Jurkat, Clone E6-1 (cell line): ENCODE results near the gene CERS5.

ENCODE experiments used
- DNase-seq: peaks from one replicate; pipeline ENCODE4 v3.0.0-alpha.2; 2011; ENCODE audit warnings: low read depth, low spot score
- H3K4me3 ChIP-seq: 2 replicates; pipeline ENCODE4 v1.5.1; 2011; ENCODE audit warnings: mild to moderate bottlenecking, low read length, control low read depth, moderate library complexity

The CERS5 gene

DNA sequence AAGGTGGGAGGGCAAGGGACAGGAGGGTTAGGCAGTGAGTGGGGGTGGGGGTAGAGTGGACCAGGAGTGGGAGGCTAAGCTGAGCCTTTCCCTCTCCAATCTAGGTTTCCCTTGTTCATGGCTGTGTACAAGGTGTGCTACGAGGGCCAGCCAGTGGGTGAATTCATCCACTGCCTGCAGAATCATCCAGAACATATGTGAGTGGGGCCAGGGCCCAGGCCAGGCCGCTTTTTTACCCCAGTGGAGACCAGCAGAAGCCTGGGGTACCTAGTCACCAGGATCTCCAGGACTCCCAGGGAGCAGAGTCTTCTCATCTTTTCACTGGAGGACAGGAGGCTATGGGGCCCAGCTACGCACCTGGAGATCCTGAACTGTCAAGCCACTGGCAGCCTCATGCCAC is 57.9 kb downstream of the CERS5 start:
- DNase-seq = no peak
- no peak overlapping the region for H3K4me3 ChIP-seq

DNA sequence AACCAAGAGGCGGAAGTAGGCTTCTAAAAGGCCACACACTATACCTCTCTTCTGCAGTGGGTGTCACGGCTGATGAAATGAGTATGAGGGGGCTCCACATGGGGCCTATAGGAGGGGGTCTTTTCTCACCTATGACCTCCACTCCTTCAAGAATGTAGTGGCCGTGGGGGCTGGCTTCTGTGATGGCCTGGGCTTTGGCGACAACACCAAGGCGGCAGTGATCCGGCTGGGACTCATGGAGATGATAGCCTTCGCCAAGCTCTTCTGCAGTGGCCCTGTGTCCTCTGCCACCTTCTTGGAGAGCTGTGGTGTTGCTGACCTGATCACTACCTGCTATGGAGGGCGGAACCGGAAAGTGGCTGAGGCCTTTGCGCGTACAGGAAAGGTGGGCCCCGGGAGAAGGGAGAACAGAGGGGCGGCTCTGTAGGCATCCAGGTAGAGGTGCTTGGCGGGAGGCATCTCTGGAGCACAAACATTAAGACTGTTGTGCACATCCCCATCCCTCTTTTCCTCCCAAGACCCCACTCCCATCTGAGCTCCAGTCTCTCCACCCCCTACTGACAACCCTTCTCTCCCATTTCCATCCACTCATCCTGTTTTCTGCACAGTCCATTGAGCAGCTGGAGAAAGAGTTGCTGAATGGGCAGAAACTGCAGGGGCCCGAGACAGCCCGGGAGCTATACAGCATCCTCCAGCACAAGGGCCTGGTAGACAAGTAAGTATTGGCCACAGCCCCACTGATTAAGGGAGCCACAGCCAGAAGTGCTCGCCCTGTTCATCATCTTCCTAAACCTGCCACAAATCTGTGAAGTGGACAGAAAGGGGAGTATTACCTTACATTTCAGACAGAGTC is 59.5 kb downstream of the CERS5 start:
- no peak overlapping the region for H3K4me3 ChIP-seq
- DNase-seq = no peak

DNA sequence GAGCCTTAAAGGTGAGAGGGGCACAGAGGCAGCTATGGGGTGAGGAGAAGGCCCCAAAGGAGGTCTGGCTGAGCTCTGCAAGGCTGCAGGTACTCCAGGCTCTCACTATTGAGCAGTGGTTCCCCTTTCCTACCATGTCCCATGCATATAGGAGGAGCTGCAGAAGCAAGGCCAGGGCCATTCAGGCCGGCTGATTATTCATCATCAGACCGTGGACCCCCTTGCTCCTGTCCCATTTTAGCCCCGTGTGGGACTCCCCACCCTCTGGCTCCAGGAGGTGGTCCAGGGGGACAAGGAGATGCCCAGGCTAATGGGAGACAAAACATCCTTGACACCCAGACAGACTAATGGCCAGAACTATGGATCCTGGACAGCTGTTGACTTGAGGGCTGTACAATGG is 60.3 kb downstream of the CERS5 start:
- no peak for DNase-seq

DNA sequence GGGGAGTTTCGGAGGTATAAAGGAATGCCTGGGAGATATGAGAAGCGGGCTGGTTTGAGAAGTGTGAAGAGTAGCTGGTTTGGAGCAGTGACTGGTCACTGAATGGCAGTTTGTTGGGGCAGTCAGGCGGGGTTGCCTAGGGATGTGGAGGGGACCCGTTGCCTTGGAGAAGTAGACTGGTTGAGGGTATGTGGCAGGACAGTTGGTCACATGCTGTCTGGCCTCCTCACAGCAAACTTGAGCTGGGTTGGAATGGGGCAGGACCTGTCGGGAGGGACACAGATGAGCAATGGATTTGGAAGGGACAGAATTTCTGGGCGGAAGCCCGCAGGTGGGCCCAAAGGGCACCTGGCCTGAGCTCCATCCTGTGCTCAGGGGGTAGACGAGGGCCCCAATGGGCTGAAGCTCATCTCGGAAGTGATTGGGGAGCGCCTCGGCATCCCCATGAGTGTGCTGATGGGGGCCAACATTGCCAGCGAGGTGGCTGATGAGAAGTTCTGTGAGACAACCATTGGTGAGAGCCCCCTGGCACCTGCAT is 61.2 kb downstream of the CERS5 start:
- no peak for DNase-seq
- H3K4me3 ChIP-seq = no peak overlapping the region

More for the DNA sequence above, 60.3 kb downstream of the CERS5 start:
- H3K4me3 ChIP-seq = no peak overlapping the region

DNA sequence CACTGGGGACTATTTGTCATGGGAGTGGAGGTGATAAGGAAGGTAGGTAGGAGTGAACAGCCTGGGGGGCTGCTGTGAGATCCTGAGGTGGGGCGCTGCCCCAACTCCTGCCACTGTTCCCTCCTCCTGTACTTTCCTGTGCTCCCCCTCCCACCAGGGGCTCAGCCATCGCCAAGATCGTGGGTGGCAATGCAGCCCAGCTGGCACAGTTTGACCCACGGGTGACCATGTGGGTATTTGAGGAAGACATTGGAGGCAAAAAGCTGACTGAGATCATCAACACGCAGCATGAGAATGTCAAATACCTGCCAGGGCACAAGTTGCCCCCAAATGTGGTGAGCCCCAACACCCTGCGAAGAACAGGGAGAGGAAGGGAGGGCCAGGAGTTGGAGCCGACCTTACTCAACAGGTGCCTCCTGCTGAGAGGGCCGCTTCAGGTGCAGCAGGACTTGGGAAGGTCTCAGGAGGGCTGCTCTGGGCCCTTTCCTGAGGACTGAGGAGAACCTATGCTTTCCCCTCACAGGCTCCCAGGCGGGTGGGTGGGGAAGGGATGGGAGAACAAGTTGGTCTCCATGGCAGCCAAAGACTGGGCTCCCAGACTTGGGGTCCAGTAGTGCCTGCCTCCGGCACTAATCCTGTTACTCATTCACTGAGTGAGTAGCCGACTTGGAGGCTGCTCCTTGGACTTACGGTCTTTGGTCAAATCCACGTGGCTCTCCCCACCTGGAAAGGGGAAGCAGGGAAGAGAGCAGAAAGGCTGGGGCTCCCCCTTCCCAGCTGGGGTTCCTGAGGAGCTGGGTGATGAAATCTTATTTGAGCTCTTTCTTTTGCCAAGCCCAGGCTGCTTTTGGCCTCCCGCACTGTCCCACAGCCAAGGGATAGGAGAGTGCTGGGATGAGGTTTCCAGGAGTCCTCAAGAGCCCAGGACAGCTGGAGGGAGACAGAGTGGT is 62.5 kb downstream of the CERS5 start:
- H3K4me3 ChIP-seq = no peak overlapping the region
- DNase-seq = no peak

DNA sequence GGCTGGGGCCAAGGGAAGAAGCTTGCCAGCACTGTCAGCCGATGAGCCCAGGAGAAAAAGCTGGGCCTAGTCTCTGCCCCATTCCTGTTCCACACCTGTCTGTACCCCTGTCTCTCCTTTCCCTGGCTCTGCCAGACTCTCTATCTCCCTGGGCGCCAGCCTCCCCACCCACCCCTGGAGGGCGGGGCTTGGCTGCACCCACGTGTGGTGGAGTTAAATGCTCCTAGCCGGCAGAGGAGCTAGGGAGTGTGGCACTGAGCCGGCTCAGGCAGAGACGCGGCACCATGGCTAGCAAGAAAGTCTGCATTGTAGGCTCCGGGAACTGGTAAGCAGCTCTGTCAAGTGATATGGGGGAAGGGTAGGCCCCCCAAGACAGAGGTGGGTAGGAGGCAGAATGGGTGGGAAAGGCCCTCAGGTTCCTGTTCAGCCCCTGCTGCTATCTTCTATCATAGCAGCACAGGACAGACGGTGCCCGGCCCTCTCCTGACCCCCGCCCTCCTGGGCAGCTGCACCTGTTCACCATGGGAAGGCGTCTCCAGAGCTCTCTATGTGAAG is 63.3 kb downstream of the CERS5 start, which contains the start of gene GPD1:
Gene GPD1 (plus strand): TSS at position 242 of the 555 bp plus-strand sequence. CDS start 43 bp downstream, at position 285.
- DNase-seq = no peak
- H3K4me3 ChIP-seq = no peak within 1 kb of the TSS

DNA sequence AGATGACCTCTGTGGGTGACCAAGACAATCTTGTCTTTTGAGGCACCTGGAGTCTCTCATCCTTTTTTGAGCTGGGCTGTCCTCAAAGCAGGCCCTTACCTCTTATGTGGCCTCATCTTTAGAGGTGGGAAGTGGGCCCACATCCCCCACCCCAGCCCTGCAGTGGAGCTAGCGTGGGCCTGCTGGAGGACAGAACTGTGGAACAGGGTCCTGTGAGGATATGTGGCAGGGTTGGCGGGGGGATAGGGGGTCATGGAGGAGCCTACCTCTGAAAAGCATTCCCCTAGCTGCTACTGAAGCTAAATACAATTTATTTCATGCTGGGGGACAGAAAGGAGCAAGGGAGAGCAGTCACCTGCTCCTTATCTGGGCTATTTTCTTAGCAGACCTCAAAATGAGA is 63.8 kb downstream of the CERS5 start:
- no peak overlapping the region for H3K4me3 ChIP-seq
- no peak for DNase-seq

DNA sequence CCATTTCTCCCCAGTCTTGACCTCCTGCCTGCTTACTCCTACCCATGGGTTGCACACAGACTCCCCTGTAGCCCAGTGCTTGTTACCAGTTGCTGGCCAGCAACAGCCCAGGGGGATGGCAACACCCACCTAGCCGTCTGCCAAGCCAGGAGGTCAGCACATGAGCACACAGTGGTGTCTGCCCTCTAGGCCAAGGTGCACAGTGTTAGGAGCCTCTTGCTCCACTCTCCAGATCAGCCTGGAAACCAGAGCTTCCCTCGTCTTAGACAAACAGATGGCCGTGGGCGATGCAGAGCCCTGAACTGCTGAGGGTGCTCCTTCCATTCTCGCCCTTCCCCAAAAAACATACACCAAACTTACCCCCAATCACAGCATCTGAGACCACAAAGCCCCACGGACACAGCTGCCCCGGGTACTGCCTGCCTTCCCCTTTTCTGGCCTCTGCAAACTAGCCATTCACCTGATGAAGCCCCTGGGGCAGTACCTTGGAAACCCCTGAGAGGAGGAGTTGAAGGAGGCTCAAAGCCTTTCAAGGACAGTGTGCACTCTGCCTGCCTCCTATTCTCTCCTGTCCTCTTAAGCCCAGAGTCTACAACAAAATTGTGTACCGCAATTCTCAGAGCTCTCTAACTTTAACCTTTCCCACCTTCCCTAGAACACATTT is 64.4 kb downstream of the CERS5 start:
- no peak overlapping the region for H3K4me3 ChIP-seq
- no peak for DNase-seq

DNA sequence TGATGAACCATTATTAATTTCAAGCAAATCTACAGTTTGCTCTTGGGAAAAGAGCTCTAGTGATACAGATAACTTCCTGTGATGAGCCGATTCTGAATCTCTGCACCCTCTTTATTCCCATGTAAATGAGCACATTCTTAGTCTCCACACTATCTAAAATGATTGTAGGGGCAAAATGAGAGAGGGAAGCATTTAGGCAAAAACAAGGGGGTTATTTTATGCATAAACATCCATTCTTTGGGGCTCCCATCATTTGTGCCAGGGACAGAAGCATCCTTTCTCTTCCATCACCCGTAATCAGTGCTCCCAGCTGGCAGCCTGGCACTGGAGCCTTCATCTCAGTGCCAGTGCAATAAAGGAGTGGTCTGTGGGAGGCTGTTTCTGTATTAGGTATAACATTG is 65.0 kb downstream of the CERS5 start:
- no peak for DNase-seq

DNA sequence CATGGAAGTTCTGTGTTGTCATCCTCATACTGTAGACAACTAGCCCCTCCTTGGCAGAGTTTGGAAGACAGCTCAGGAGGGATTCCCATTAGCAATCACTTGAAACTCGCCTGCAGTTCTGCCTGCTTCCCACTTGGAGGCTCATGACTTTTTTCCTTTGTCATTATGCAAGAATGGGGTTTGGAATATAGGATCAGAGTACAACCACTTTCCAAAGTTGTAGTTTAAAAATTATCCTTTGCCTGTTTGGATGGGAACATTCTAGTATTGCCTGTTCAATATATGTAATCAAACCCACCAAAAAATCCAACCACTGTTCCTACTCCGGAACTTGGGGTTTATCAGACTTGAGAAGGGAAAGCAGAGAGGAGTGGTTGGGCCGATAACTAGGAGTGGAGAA is 65.5 kb downstream of the CERS5 start:
- DNase-seq = no peak
- H3K4me3 ChIP-seq = no peak overlapping the region

More for the DNA sequence above, 65.0 kb downstream of the CERS5 start:
- no peak overlapping the region for H3K4me3 ChIP-seq

DNA sequence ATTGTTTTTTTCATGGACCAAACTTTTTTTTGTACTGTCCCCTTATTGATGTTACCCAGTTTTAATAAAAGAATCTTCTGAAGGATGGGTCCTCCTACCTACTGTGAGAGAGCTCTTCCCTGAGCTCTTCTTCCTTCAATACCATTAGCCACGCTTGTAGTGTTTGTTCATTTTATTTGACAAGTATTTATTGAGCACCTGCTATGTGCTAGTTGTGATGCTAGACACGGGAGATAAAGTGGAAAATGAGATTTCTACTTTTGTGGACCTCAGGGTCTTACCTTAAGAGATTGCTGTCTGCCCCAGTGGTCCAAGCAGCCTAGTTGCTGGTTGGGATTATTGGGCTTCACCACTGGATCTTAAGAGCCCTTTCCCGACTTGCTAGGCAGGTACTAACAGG is 66.6 kb downstream of the CERS5 start:
- H3K4me3 ChIP-seq = no peak overlapping the region
- no peak for DNase-seq

DNA sequence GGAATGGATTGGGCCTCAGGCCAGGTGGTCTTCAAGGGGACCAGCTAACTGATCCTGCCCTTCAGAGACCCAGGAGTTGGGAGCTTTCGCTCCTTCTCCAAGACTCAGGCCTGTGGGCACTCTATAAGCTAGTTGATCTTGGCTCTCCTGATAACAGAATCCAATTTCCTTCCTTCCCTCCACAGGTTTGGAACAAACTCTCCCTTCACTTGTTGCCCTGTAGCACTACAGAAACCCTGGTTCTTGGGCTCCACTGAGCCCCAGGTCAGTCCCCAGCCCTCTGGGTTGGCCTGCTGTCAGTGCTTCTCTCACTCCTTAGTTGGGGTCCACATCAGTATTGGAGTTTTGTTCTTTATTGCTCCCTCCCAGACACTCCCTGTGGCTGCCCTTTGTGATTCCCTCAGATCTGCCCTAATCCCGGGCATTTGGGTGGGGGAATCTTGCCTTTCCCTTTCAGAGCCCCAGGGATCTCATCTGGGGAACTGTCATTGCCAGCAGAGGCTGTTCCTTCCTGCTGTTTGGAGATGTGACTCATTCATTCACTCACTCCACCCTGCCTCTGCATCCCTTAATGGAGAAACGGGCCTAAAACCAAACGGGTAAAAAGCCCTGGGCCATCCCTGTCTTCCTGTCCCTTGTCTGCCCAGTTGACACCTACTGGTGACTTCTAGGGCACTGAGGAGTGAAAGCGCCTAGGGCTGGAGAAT is 67.7 kb downstream of the CERS5 start:
- DNase-seq = no peak
- no peak overlapping the region for H3K4me3 ChIP-seq

DNA sequence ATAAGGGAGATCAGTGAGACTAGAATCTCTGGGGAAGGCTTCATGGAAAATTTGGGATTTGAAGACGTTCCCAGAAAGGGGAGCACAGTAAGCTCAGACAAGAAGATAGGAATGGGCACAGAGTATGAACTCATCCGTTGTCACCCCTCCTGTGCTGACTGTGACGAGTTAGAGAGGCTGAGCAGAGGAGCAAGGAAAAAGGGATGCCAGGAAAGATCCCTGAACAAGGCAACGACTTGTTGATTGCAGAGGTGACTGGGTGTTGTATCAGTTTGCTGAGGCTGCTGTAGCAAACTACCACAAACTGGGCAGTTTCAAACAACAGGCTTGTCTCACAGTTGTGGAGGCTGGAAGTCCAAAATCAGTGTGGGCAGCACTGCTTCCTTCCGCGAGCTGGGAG is 69.2 kb downstream of the CERS5 start:
- no peak overlapping the region for H3K4me3 ChIP-seq
- no peak for DNase-seq

DNA sequence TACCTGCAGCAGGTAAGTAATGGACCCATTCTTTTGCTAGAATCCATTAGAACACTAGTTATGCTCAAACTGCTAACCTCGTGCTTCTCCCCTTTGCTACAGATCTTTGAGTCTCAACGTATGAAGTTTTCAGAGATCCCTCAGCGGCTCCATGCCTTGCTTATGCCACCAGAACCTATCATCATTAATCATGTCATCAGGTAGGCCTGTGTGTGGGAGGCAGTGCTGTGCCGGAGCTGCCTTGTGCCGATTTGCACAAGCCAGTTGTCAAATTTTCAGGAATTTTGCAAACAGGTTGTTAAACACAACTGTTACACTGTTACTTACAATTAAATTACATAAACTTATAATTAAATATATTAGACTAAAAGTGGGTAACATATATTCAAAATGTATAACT is 76.8 kb downstream of the CERS5 start:
- no peak for DNase-seq
- H3K4me3 ChIP-seq = no peak overlapping the region

DNA sequence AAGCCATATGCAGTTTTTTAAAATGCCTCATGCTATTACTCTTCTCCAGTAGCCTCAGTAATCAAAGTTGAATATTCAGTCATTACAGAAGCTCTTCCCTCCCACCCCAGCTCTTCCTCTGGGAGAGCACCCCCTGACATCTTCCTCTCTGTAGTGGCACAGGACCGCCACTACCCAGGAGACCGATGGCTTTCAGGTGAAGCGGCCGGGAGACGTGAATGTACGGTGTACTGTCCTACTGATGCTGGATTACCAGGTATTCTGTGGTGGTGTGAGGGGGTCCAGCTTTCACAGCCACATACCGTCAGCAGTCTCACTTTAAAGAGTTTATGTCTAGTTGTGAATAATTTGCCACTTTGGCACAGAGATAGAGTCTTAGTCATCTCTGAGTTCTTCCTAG is 77.4 kb downstream of the CERS5 start:
- no peak overlapping the region for H3K4me3 ChIP-seq
- no peak for DNase-seq

DNA sequence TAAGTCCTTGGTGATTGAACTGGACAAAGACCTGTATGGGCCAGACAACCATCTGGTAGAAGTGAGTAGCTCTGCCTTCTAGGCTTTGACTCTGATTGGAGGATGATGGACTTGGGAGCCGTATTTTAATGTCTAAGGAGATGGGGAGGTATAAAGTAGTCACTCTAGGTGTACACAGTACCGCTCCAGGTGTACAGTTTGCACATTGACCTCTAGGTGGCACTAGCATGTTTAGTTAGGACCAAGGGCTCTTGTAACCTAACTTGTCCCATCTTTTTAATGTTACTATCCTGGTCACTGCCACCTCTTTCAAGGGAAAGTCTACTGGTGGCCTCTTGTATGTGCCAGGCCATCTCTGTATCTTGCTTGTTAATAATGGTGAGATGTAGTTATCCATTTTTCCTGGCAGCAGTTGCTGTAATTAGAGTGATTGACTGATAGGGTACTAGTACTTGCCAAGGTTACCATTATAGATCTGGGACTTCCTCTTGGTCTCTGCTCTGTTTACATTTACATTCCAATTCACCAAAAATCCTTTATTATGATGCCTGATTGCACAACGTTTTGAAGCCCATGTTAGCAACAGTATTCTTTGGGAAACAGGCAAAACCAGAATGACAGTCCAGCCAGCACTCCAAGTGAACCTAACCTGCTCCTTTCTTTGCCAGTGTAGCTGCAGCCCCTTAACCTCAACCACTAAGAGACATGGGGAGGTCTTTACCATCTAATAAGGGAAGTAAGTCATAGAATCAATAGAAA is 78.4 kb downstream of the CERS5 start:
- peak; percentile 63 for DNase-seq
- H3K4me3 ChIP-seq = no peak overlapping the region

DNA sequence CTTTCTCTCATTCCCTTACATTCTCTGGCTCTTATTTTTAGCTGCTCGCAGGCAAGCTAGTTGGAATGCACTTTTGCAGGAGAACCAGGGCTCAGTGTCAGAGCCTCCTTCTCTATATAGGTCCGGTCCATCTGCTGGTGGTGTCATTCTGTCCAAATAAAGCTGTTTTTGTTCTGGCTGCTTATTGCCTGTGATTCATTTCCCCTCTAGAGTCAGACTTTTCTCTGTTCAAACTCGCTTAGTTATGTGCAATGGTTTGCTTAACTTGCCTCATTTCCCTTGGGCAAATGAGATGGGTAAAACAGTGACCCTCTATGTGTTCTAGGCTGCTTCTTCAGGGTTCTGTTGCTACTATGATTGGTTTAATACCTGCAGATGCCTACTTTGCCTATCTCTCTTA is 79.2 kb downstream of the CERS5 start:
- H3K4me3 ChIP-seq = no peak overlapping the region
- no peak for DNase-seq

DNA sequence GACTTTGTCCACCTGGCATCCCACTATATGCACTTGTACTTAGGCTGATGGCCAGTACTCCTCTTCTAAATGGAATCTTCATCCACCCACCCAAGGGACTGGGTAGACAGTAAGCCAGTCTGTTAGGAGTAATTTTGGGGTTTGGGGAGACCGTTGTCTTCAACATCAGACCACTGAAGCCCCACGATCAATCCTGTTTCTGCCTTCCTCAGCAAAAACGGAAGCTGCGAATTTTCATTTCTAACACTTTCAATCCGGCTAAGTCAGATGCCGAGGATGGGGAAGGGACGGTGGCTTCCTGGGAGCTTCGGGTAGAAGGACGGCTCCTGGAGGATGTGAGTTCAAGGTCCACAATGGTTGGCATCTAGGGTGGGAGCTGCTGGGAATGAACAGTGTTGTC is 80.0 kb downstream of the CERS5 start:
- DNase-seq = no peak
- H3K4me3 ChIP-seq = no peak overlapping the region
